CD4-positive, alpha-beta T cell treated with Interleukin-12 subunit alpha and Interleukin-12 subunit beta, for 1 hour (primary cell): Measurements from ENCODE around the gene USP50.
"Not testable (repeated sequence)": the region's sequence is repeated elsewhere in the genome, so short reads cannot be mapped to it uniquely, and the experiment has no call there.

Experiments used
- DNase-seq: peaks from one replicate; pipeline ENCODE4 v3.0.0-alpha.2; 2020

Gene USP50

GRCh38 chr15:50501815-50502214 lies 44.7 kb downstream of the USP50 start:
- DNase-seq = no peak

DNA sequence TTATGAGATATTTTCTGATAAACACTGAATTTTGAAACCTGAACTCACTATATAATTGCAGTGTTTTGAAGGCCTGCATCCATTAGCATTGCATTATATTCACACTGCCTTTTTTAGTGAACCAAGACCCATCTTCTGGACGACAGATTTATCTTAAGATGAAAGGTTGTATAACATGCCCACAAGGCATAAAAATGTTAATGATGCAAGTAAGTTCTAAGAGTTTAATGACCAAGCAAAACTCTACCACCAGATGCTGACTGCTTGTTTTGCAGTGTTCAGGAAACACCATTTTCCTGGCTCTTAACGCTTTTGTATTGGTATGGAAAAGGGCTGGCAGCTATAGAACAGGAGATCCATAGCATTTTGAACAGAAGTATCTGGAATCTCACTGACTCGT lies 46.1 kb downstream of the USP50 start:
- DNase-seq = no peak

GRCh38 chr15:50496692-50497091 lies 49.8 kb downstream of the USP50 start:
- no peak for DNase-seq

GRCh38 chr15:50494547-50494946 lies 51.9 kb downstream of the USP50 start:
- not testable (repeated sequence) for DNase-seq

- DNase-seq = no peak
Measured at GRCh38 chr15:50493625-50494024, 52.8 kb downstream of the USP50 start.

DNA sequence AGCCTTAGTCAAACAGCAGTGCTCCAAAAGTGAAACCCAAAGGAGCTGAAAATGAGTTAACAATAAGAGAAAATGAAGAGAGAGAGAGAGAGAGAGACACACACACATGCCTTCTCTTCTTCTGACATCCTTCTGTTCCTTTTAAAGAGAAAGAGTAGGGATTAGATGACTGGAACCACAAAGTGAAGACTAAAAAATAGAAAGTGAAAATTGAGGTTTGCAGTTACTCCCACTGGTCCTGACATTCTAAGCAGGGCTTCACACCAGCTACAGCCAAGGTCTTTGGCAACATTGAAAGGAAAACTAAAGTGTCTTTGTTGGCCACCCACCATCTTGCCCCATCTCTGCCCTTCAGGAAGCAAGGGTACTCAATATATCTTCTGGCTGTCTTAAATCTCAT lies 59.2 kb downstream of the USP50 start:
- no peak for DNase-seq

GRCh38 chr15:50485389-50485788 lies 61.1 kb downstream of the USP50 start:
- DNase-seq = no peak

DNA sequence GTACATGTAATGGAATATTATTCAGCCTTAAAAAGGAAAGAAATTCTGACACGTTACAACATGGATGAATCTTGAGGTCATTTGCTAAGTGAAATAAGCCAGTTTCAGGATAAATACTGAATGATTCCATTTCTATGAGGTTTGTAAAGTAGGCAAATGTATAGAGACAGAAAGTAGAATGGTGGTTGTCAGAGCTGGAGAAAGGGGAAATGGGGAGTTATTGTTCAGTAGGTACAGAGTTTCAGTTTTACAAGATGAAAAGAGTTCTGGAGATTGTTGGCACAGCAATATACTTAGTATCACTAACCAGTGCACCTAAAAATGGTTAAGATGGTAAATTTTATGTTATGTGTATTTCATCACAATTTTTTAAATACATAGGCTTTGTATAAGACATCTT lies 61.7 kb downstream of the USP50 start:
- DNase-seq = no peak

- DNase-seq = no peak
Measured at GRCh38 chr15:50476143-50476542, 70.3 kb downstream of the USP50 start.

- DNase-seq = no peak
Measured at GRCh38 chr15:50471072-50471471, 75.4 kb downstream of the USP50 start.

- no peak for DNase-seq
Measured at GRCh38 chr15:50463423-50464358, 82.8 kb downstream of the USP50 start.

GRCh38 chr15:50458348-50459112 lies 87.9 kb downstream of the USP50 start:
- no peak for DNase-seq

DNA sequence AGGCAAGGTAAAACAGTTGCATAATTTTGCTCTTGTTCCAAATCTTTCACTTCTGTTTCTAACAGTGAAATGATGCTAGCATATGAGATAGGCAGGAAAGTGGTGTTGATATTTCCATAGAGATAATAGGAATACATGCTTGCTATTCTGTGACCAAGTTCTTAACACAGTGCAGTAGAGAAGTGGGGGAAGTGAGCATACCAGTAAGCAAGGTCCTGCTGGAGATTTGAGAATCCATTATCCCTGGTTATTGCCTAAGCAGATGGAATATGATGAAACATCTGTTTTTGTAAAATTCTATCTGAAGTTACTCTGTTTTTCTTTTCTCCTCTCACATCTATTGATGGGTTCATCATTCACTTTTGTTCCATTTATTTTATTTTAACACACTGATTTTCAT lies 93.5 kb downstream of the USP50 start:
- DNase-seq = no peak
